ENCODE data around the gene USP51.

DNA sequence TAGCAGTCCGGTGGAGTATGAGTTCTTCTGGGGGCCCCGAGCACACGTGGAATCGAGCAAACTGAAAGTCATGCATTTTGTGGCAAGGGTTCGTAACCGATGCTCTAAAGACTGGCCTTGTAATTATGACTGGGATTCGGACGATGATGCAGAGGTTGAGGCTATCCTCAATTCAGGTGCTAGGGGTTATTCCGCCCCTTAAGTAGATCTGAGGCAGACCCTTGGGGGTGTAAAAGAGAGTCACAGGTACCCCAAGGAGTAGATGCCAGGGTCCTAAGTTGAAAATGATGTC is 36.9 kb downstream of the USP51 start:
- TF ChIP-seq POLR2A (IDR thresholded peaks at IDR 0.05) (no peak), POLR2AphosphoS5 (IDR thresholded peaks at IDR 0.05) (no peak), EP300 (IDR thresholded peaks at IDR 0.05) (no peak)
- TF ChIP-seq, protein P1, sequence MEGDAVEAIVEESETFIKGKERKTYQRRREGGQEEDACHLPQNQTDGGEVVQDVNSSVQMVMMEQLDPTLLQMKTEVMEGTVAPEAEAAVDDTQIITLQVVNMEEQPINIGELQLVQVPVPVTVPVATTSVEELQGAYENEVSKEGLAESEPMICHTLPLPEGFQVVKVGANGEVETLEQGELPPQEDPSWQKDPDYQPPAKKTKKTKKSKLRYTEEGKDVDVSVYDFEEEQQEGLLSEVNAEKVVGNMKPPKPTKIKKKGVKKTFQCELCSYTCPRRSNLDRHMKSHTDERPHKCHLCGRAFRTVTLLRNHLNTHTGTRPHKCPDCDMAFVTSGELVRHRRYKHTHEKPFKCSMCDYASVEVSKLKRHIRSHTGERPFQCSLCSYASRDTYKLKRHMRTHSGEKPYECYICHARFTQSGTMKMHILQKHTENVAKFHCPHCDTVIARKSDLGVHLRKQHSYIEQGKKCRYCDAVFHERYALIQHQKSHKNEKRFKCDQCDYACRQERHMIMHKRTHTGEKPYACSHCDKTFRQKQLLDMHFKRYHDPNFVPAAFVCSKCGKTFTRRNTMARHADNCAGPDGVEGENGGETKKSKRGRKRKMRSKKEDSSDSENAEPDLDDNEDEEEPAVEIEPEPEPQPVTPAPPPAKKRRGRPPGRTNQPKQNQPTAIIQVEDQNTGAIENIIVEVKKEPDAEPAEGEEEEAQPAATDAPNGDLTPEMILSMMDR (IDR thresholded peaks at IDR 0.05), result no peak
